Natural killer cell (primary cell): Measurements from ENCODE around the gene NAV2. TPM values are rescaled to one million over a fixed set of nuclear protein-coding genes. Genes with fewer than 3 reads are reported as not detected.

Source experiments
- ATAC-seq, 3 donors: fragments of 150-1000 bp in 2 of 3; fragments of 200-7000 bp in 1 of 3; cut with Tn5 transposase; 1 replicate in 1 of 3; 2 replicates in 2 of 3; pipeline ENCODE4 v1.10.0; 2021; ENCODE audit warnings: mild to moderate bottlenecking in 2 of 3, moderate library complexity in 2 of 3
- DNase-seq, 2 donors: peaks; one replicate each; pipeline versions ENCODE4 v3.0.0 to v3.0.0-alpha.2; 2013 to 2021; ENCODE audit warnings: mixed read lengths in 1 of 2
- H3K27ac ChIP-seq: one replicate; pipeline ENCODE4 v1.5.1; 2013; ENCODE audit warnings: mild to moderate bottlenecking, low read length
- H3K27me3 ChIP-seq: one replicate; pipeline ENCODE4 v1.6.1; 2013; ENCODE audit warnings: low read length; ENCODE audit not compliant: control insufficient read depth, insufficient read depth
- H3K36me3 ChIP-seq: one replicate; pipeline ENCODE4 v1.6.1; 2013; ENCODE audit warnings: low read length; ENCODE audit not compliant: control insufficient read depth, insufficient read depth
- H3K4me1 ChIP-seq: one replicate; pipeline ENCODE4 v1.6.1; 2013; ENCODE audit warnings: low read length; ENCODE audit not compliant: control insufficient read depth, insufficient read depth
- H3K4me3 ChIP-seq: one replicate; pipeline ENCODE4 v1.5.1; 2013; ENCODE audit warnings: low read length
- H3K9me3 ChIP-seq: one replicate; pipeline ENCODE4 v1.6.1; 2013; ENCODE audit warnings: low read length; ENCODE audit not compliant: control insufficient read depth, insufficient read depth
- H3K27ac Mint-ChIP-seq, 2 donors: one replicate each; pipeline ENCODE4 v1.8.0; 2022; ENCODE audit warnings: mild to moderate bottlenecking in 2 of 2, mixed read lengths in 2 of 2, moderate library complexity in 1 of 2
- H3K27me3 Mint-ChIP-seq, 2 donors: one replicate each; pipeline ENCODE4 v1.8.0; 2022; ENCODE audit warnings: low read depth in 2 of 2, mixed read lengths in 2 of 2
- H3K36me3 Mint-ChIP-seq: one replicate; pipeline ENCODE4 v1.8.0; 2022; ENCODE audit warnings: mixed read lengths
- H3K4me1 Mint-ChIP-seq, 2 donors: one replicate each; pipeline ENCODE4 v1.8.0; 2022; ENCODE audit warnings: mixed read lengths in 2 of 2
- H3K4me3 Mint-ChIP-seq: one replicate; pipeline ENCODE4 v1.8.0; 2022; ENCODE audit warnings: mild to moderate bottlenecking, moderate library complexity, mixed read lengths
- H3K9me3 Mint-ChIP-seq, 2 donors: one replicate each; pipeline ENCODE4 v1.8.0; 2022; ENCODE audit warnings: mixed read lengths in 2 of 2
- CTCF ChIP-seq: fragments of 200-600 bp; IDR thresholded peaks from one replicate; pipeline ENCODE4 v1.8.0; 2022; ENCODE audit warnings: antibody characterized with exemption
- WGBS: methylation state at CpG from one replicate; pipeline ENCODE4 v1.1.7; 2013; ENCODE audit warnings: missing lambda C conversion rate; ENCODE audit not compliant: insufficient coverage; 5-methylcytosine and 5-hydroxymethylcytosine counted together
- intact Hi-C: fragments of 100-400 bp; cut with micrococcal nuclease; formaldehyde crosslinking; loops from one replicate; pipeline ENCODE4 v1.14.2; 2022
- total RNA-seq, 4 donors: library from RNA; stranded (reverse); fragments of 120-200 nt in 1 of 4; gene quantifications; one replicate each; pipeline versions ENCODE4 v1.2.3 to v1.2.4, GENCODE V29; 2013 to 2022

NAV2 gene
- total RNA-seq, 3 donors from 2014 or later (not counting 1 experiment from before 2014, with no cell fraction given): 0.14 to 1.6 (median 0.43) TPM

GRCh38 chr11:20102397-20102796 is 389.8 kb downstream of the NAV2 start:
- no peak overlapping the region for H3K27ac ChIP-seq
- Mint-ChIP-seq H3K4me1 (peaks cover 15 to 16% of the 10 kb centered on the region in 2 donors), H3K4me3 (no peak overlapping the region), H3K27ac (no peak overlapping the region), H3K27me3 (peaks cover 0 to 13% of the 10 kb centered on the region in 2 donors), H3K36me3 (no peaks in the 10 kb centered on the region), H3K9me3 (no peaks in the 10 kb centered on the region)
- no peak for TF ChIP-seq CTCF
- no peak overlapping the region for H3K4me3 ChIP-seq
- no peak for DNase-seq
- no peaks in the 10 kb centered on the region for H3K9me3 ChIP-seq
- intact Hi-C loops: no loop called here
- 91% methylated on average over 5 of the region's 5 CpGs for WGBS
- ATAC-seq: no peak
- peaks cover 5% of the 10 kb centered on the region for H3K27me3 ChIP-seq
- peaks cover 7% of the 10 kb centered on the region for H3K4me1 ChIP-seq
- no peaks in the 10 kb centered on the region for H3K36me3 ChIP-seq

GRCh38 chr11:20103281-20103680 is 390.6 kb downstream of the NAV2 start:
- H3K27ac ChIP-seq: no peak overlapping the region
- no peak overlapping the region for H3K4me3 ChIP-seq
- H3K36me3 ChIP-seq: no peaks in the 10 kb centered on the region
- no peak for ATAC-seq
- H3K9me3 ChIP-seq: no peaks in the 10 kb centered on the region
- H3K4me1 ChIP-seq: peaks cover 7% of the 10 kb centered on the region
- TF ChIP-seq CTCF: no peak
- no peak for DNase-seq
- no peak overlapping the region for H3K4me3 Mint-ChIP-seq
- H3K27ac Mint-ChIP-seq: no peak overlapping the region
- H3K4me1 Mint-ChIP-seq: peaks cover 15 to 16% of the 10 kb centered on the region in 2 donors
- peaks cover 6 to 13% of the 10 kb centered on the region in 2 donors for H3K27me3 Mint-ChIP-seq
- H3K9me3 Mint-ChIP-seq: no peaks in the 10 kb centered on the region
- WGBS: 95% methylated on average over 7 of the region's 7 CpGs
- no peaks in the 10 kb centered on the region for H3K36me3 Mint-ChIP-seq
- intact Hi-C loops: no loop called here
- H3K27me3 ChIP-seq: peaks cover 5% of the 10 kb centered on the region

- DNase-seq (no peak), ATAC-seq (no peak)
- 96% methylated on average over 10 of the region's 10 CpGs for WGBS
- Mint-ChIP-seq H3K36me3 (no peaks in the 10 kb centered on the region), H3K4me1 (no peaks in the 10 kb centered on the region), H3K27ac (no peak overlapping the region), H3K4me3 (no peak overlapping the region), H3K27me3 (peaks cover 6 to 13% of the 10 kb centered on the region in 2 donors), H3K9me3 (no peaks in the 10 kb centered on the region)
- no peaks in the 10 kb centered on the region for H3K36me3 ChIP-seq
- no peaks in the 10 kb centered on the region for H3K9me3 ChIP-seq
- intact Hi-C loops: no loop called here
- TF ChIP-seq CTCF: no peak
- H3K4me1 ChIP-seq: no peaks in the 10 kb centered on the region
- H3K27ac ChIP-seq: no peak overlapping the region
- H3K27me3 ChIP-seq: no peaks in the 10 kb centered on the region
- no peak overlapping the region for H3K4me3 ChIP-seq
Observed at GRCh38 chr11:20105427-20105826, 392.8 kb downstream of the NAV2 start.

GRCh38 chr11:20109731-20110445 is 397.3 kb downstream of the NAV2 start:
- H3K27me3 Mint-ChIP-seq: peaks cover 4 to 11% of the 10 kb centered on the region in 2 donors
- intact Hi-C loops: no loop called here
- Histone ChIP-seq H3K27me3 (no peaks in the 10 kb centered on the region), H3K4me1 (no peaks in the 10 kb centered on the region), H3K36me3 (no peaks in the 10 kb centered on the region), H3K9me3 (no peaks in the 10 kb centered on the region), H3K27ac (no peak overlapping the region), H3K4me3 (no peak overlapping the region)
- H3K4me3 Mint-ChIP-seq: no peak overlapping the region
- DNase-seq: no peak
- ATAC-seq: no peak
- TF ChIP-seq CTCF: no peak
- no peaks in the 10 kb centered on the region for H3K4me1 Mint-ChIP-seq
- no peaks in the 10 kb centered on the region for H3K36me3 Mint-ChIP-seq
- H3K27ac Mint-ChIP-seq: no peak overlapping the region
- no peaks in the 10 kb centered on the region for H3K9me3 Mint-ChIP-seq
- 91% methylated on average over 9 of the region's 9 CpGs for WGBS
